Endothelial cell (in vitro differentiated cells): ENCODE data around the gene ZNF473. TPM values are rescaled to one million over a fixed set of nuclear protein-coding genes. Genes with fewer than 3 reads are reported as not detected.

Experiments used
- DNase-seq: peaks from one replicate; pipeline ENCODE4 v3.0.0; 2021; ENCODE audit warnings: low spot score
- H3K27ac Mint-ChIP-seq: one replicate; pipeline ENCODE4 v1.8.0; 2021; ENCODE audit warnings: mixed read lengths, inconsistent platforms; ENCODE audit not compliant: unreplicated experiment
- H3K27me3 Mint-ChIP-seq: one replicate; pipeline ENCODE4 v1.8.0; 2021; ENCODE audit warnings: mild to moderate bottlenecking, moderate library complexity, mixed read lengths, inconsistent platforms; ENCODE audit not compliant: unreplicated experiment
- H3K36me3 Mint-ChIP-seq: one replicate; pipeline ENCODE4 v1.8.0; 2021; ENCODE audit warnings: mild to moderate bottlenecking, low read depth, mixed read lengths, inconsistent platforms; ENCODE audit not compliant: unreplicated experiment
- H3K4me1 Mint-ChIP-seq: one replicate; pipeline ENCODE4 v1.8.0; 2021; ENCODE audit warnings: mild to moderate bottlenecking, mixed read lengths, inconsistent platforms; ENCODE audit not compliant: unreplicated experiment
- H3K4me3 Mint-ChIP-seq: one replicate; pipeline ENCODE4 v1.8.0; 2021; ENCODE audit warnings: mild to moderate bottlenecking, mixed read lengths, inconsistent platforms; ENCODE audit not compliant: unreplicated experiment
- H3K9me3 Mint-ChIP-seq: one replicate; pipeline ENCODE4 v1.8.0; 2021; ENCODE audit warnings: mixed read lengths, inconsistent platforms; ENCODE audit not compliant: unreplicated experiment
- CTCF ChIP-seq: fragments of 200-600 bp; sonication (generic); IDR thresholded peaks from one replicate; pipeline ENCODE4 v1.5.0; 2021; ENCODE audit warnings: antibody characterized with exemption; ENCODE audit not compliant: unreplicated experiment
- total RNA-seq: library from RNA; stranded (reverse); fragmentation: NEBNext Ultra II Directional; extraction: Animal tissue kit (Norgen Biotek cat#: 25700); gene quantifications from one replicate; pipeline ENCODE4 v1.2.1, GENCODE V29; 2021; ENCODE audit not compliant: unreplicated experiment

ZNF473 gene
- total RNA-seq, 1 donor from 2014 or later = 10.9 TPM

- H3K4me1 Mint-ChIP-seq = no peaks in the 10 kb centered on the region
- H3K27ac Mint-ChIP-seq = no peak overlapping the region
- H3K9me3 Mint-ChIP-seq = peaks cover 29% of the 10 kb centered on the region
- H3K4me3 Mint-ChIP-seq = peak overlapping the region; percentile 26
- TF ChIP-seq CTCF = no peak
- no peak for DNase-seq
- H3K27me3 Mint-ChIP-seq = peaks cover 22% of the 10 kb centered on the region
- peaks cover 82% of the 10 kb centered on the region for H3K36me3 Mint-ChIP-seq
Observed at GRCh38 chr19:50039968-50040367, 14.2 kb downstream of the ZNF473 start.

GRCh38 chr19:50040967-50041366 lies 15.2 kb downstream of the ZNF473 start:
- Mint-ChIP-seq H3K4me3 (peak overlapping the region; percentile 84), H3K9me3 (peaks cover 39% of the 10 kb centered on the region), H3K36me3 (peaks cover 82% of the 10 kb centered on the region)

GRCh38 chr19:50042363-50043024 lies 16.7 kb downstream of the ZNF473 start:
- H3K36me3 Mint-ChIP-seq = peaks cover 88% of the 10 kb centered on the region
- DNase-seq = no peak
- peaks cover 49% of the 10 kb centered on the region for H3K9me3 Mint-ChIP-seq
- no peaks in the 10 kb centered on the region for H3K4me1 Mint-ChIP-seq
- TF ChIP-seq CTCF = no peak
- H3K4me3 Mint-ChIP-seq = peak overlapping the region; percentile 84
- H3K27me3 Mint-ChIP-seq = peaks cover 24% of the 10 kb centered on the region
- H3K27ac Mint-ChIP-seq = peak overlapping the region; percentile 1

More at GRCh38 chr19:50040967-50041366, 15.2 kb downstream of the ZNF473 start:
- Mint-ChIP-seq H3K4me1 (no peaks in the 10 kb centered on the region), H3K27ac (no peak overlapping the region), H3K27me3 (peaks cover 23% of the 10 kb centered on the region)
- no peak for TF ChIP-seq CTCF
- DNase-seq = no peak

GRCh38 chr19:50043967-50044366 lies 18.2 kb downstream of the ZNF473 start:
- no peak for DNase-seq
- H3K27me3 Mint-ChIP-seq = peaks cover 25% of the 10 kb centered on the region
- H3K4me3 Mint-ChIP-seq = peak overlapping the region; percentile 84
- no peaks in the 10 kb centered on the region for H3K4me1 Mint-ChIP-seq
- peaks cover 52% of the 10 kb centered on the region for H3K9me3 Mint-ChIP-seq
- H3K36me3 Mint-ChIP-seq = peaks cover 97% of the 10 kb centered on the region
- no peak overlapping the region for H3K27ac Mint-ChIP-seq
- no peak for TF ChIP-seq CTCF

- Mint-ChIP-seq H3K27ac (no peak overlapping the region), H3K4me1 (no peaks in the 10 kb centered on the region), H3K36me3 (peaks cover 90% of the 10 kb centered on the region), H3K27me3 (peaks cover 22% of the 10 kb centered on the region), H3K4me3 (peak overlapping the region; percentile 84), H3K9me3 (peaks cover 52% of the 10 kb centered on the region)
- DNase-seq = no peak
- TF ChIP-seq CTCF = no peak
Observed at GRCh38 chr19:50044922-50045321, 19.1 kb downstream of the ZNF473 start.
